Large intestine (tissue), 3 donors: ENCODE data around the gene KLHL30. TPM values are rescaled to one million over a fixed set of nuclear protein-coding genes. Genes with fewer than 3 reads are reported as not detected.

Experiments
- DNase-seq, 2 donors: peaks; one replicate each; pipeline versions ENCODE4 v3.0.0 to v3.0.0-alpha.2; 2013
- H3K27ac ChIP-seq: one replicate; pipeline ENCODE4 v1.5.1; 2013; ENCODE audit warnings: low read length
- H3K27me3 ChIP-seq: 2 replicates; pipeline ENCODE4 v1.6.1; 2013; ENCODE audit warnings: low read length; ENCODE audit not compliant: control insufficient read depth, insufficient read depth
- H3K36me3 ChIP-seq: 2 replicates; pipeline ENCODE4 v1.6.1; 2013; ENCODE audit warnings: low read length; ENCODE audit not compliant: control insufficient read depth, insufficient read depth
- H3K4me1 ChIP-seq: one replicate; pipeline ENCODE4 v1.6.1; 2013; ENCODE audit warnings: low read length; ENCODE audit not compliant: control insufficient read depth, insufficient read depth
- H3K4me3 ChIP-seq: one replicate; pipeline ENCODE4 v1.5.1; 2013; ENCODE audit warnings: low read length
- H3K9me3 ChIP-seq: one replicate; pipeline ENCODE4 v1.6.1; 2013; ENCODE audit warnings: mild to moderate bottlenecking, low read depth, low read length, moderate library complexity; ENCODE audit not compliant: control insufficient read depth
- whole genome bisulfite sequencing: methylation state at CpG from one replicate; pipeline ENCODE4 v1.1.5; 2013; ENCODE audit warnings: low lambda C conversion rate; ENCODE audit not compliant: insufficient coverage; 5-methylcytosine and 5-hydroxymethylcytosine counted together
- polyA plus RNA-seq: library from polyadenylated mRNA; unstranded; fragments of 120-200 nt; gene quantifications from one replicate; pipeline ENCODE4 v1.2.1, GENCODE V29; 2013

The KLHL30 gene
- polyA plus RNA-seq, 1 donor, result 0.12 TPM

DNA sequence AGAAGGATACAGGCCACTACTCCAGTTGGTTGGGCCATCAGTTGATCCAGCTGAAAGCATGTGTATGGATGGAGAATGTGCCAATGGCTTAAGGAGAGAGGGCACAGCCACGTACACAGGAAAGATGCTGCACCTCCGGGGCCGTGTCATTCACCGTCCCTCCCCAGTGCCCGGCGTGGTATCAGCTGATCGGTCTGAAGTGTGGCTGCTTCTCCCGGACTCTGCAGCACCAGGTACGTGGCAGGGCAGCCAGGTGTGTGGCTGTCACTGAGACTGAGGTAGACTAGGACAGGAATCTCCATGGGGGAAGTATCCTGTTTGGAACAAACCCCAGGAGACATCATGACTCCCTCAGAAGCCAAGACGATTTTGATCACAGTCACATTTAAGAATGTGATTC lies 16.1 kb downstream of the KLHL30 start:
- DNase-seq, result no peak
- no peak overlapping the region for H3K27ac ChIP-seq
- no peaks in the 10 kb centered on the region for H3K9me3 ChIP-seq
- no peaks in the 10 kb centered on the region for H3K36me3 ChIP-seq
- H3K4me3 ChIP-seq, result no peak overlapping the region
- WGBS, result 100% methylated on average over 1 of the region's 10 CpGs
- peaks cover 3% of the 10 kb centered on the region for H3K4me1 ChIP-seq
- H3K27me3 ChIP-seq, result peaks cover 11% of the 10 kb centered on the region

DNA sequence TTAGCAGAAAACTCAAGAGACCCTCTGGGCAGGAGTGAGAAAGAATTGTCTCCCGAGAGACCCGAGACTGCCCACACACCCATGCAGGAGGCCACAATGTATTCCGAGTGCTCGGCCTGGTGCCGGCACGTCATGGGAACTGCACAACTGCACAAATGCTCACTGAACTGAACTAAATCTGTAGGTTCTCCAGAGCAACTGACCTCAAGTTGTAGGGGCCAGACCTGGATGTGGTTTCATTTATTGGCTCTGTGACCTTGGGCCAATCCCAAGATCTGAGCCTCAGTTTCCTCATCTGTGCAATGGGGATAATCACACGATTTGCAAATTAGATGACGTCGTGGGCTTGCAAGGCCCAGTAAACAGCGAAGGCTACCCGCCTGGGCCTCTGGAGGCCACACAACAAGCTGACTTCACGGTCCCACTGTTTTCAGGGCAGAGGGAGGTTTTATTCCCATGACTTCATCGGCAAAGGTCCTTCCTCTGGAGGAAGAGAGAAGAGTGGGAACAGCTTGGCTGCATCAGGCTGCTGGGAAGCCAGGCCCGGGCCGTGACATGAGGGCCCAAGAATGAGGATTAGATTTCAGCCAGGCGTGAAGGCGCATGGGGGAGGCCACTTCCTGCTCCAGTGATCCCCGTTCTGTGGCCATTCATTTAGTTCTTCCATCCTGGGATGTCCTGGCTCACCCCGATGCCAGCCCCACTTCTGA lies 16.7 kb downstream of the KLHL30 start:
- H3K4me3 ChIP-seq, result no peak overlapping the region
- H3K9me3 ChIP-seq, result no peaks in the 10 kb centered on the region
- H3K27ac ChIP-seq, result no peak overlapping the region
- peaks cover 3% of the 10 kb centered on the region for H3K4me1 ChIP-seq
- peaks cover 17% of the 10 kb centered on the region for H3K27me3 ChIP-seq
- no peak for DNase-seq
- H3K36me3 ChIP-seq, result no peaks in the 10 kb centered on the region
- WGBS, result no CpG with 5 or more reads among the region's 19 CpGs

DNA sequence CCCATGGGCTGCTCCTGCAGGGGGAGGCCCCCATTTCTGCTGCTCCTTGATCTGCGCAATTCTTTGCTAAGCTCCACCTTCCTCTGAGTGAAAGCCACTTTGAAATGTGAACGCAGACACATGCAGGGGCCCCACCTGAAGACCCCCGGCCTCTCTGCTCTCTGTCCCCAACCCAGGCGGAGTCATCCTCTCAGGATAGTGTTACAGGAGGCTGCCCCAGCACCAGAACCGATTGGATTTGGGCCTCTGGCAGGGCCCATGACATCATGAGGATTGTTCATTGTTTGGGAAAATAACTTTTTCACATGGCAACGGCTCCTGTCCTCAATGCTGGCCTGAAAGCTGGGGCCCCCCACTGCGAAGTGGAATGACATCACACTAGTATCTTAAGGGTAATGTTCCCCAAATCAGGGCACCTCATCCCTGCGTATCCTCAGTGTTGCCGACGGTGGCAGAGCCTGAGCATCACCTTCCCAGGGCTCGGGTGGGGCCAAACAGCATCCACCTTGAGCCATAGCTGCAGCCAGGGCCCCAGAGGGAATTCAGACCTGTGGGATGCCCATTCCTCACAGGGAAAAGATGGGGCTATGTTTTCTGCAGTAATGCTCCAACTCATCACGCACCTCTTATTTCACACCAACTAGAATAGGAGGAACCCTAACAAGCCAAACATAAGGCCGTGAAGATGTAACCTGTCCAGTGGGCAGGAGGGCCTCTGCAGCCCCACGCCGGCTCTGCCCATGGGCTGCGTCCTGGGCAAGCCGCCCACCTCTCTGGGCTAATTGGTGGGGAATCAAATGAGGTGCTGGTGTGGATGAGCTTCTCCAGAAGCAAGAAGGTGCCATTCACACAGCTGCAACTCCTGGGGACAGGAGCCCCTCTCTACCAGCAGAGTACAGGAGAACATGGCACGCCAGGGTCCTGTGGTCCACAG lies 17.6 kb downstream of the KLHL30 start:
- Histone ChIP-seq H3K4me3 (no peak overlapping the region), H3K27me3 (peaks cover 22% of the 10 kb centered on the region), H3K9me3 (no peaks in the 10 kb centered on the region), H3K4me1 (peaks cover 3% of the 10 kb centered on the region), H3K27ac (no peak overlapping the region), H3K36me3 (no peaks in the 10 kb centered on the region)
- WGBS, result no CpG with 5 or more reads among the region's 18 CpGs
- no peak for DNase-seq

DNA sequence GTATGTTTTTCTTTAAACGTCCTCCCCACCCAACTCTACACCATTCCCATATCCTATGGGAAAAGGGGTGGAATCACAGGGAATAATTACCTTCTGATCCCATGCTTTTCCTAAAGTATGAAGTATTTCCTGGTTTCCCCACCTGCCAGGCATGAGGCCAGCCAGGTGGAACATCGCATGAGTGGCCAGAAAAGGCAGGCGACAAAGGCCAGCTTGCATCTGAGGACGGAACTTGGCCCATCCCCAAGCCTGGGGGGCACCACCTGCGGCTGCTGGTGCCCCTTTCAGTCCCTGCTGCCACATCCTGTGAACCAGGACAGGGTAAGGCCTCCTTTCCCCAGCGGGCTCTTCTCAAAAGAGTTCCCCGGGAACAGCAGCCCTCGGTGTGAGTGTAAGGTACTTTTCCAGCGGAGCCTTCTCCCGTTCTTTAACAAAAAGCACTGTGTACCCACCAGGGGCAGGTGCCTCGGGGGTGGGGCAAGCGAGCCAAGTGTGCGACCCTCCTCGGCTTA lies 19.1 kb downstream of the KLHL30 start:
- peaks cover 31% of the 10 kb centered on the region for H3K27me3 ChIP-seq
- no CpG with 5 or more reads among the region's 14 CpGs for WGBS
- H3K4me3 ChIP-seq, result no peak overlapping the region

DNA sequence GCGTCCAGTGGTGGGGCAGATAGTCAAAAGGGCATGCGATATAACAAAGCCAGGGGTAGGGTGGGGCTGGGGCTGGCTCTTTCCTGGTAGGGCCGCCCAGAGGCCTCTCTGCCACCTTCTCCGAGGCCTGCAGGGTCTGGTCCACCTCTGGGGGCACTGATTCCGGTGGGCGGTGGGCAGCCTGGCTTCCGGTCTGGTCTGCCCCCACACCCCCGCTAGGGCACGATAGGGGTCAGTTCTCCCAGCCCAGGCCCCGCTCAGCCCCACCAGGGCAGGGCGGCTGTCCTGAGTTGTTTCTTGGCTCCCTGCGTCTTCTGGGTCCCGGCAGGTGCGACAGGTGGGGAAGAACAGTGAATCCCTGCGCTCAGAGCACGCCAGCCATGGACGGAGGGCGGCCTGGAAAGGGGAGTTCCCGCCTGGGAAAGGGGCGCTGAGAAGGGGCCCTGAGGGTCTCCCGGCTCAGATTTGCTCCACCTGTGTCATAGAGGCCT lies 19.6 kb downstream of the KLHL30 start:
- peaks cover 3% of the 10 kb centered on the region for H3K4me1 ChIP-seq
- no peak overlapping the region for H3K27ac ChIP-seq
- H3K4me3 ChIP-seq, result no peak overlapping the region
- H3K36me3 ChIP-seq, result no peaks in the 10 kb centered on the region
- no peaks in the 10 kb centered on the region for H3K9me3 ChIP-seq
- WGBS, result no CpG with 5 or more reads among the region's 21 CpGs
- peaks cover 36% of the 10 kb centered on the region for H3K27me3 ChIP-seq
- no peak for DNase-seq

More for the DNA sequence above, 19.1 kb downstream of the KLHL30 start:
- Histone ChIP-seq H3K9me3 (no peaks in the 10 kb centered on the region), H3K4me1 (peaks cover 3% of the 10 kb centered on the region), H3K36me3 (no peaks in the 10 kb centered on the region), H3K27ac (no peak overlapping the region)
- DNase-seq, result no peak

DNA sequence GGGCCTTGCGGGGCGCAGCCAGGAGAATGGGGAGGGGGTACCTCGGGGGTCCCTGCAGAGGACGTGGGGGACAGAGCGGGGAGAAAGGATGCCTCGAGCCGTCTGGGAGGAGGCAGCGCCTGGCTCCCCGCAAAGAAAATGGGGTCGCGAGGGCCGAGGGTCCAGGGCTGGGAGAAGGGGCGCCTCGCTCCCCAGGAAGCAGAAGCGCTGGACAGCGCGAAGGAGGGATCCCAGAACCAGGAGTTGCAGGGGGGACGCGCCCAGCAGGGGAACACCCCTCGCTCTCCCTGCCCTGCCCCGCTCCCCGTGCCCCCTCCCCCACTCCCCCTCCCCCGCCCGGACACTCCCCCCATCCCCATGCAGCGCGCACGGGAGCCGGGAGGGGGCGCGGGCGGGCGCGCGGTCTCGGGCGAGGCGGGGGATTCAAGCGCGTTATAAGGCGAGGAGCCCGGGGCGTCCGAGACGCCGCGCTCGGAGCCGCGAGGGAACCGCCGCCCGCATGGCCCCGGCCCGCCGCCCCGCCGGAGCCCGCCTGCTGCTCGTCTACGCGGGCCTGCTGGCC lies 20.1 kb downstream of the KLHL30 start, which contains the start of gene ERFE:
TSS of gene ERFE (plus strand) at position 462 of the 562 bp plus-strand sequence. CDS start at position 500, 38 bp downstream.
- H3K27ac ChIP-seq, result no peak within 1 kb of the TSS
- WGBS, result no CpG with 5 or more reads among the region's 61 CpGs
- H3K4me3 ChIP-seq, result peak within 1 kb of the TSS; percentile 18
- no peaks in the 10 kb centered on the region for H3K9me3 ChIP-seq
- peaks cover 41% of the 10 kb centered on the region for H3K27me3 ChIP-seq
- peaks cover 3% of the 10 kb centered on the region for H3K4me1 ChIP-seq
- DNase-seq, result no peak
- H3K36me3 ChIP-seq, result no peaks in the 10 kb centered on the region

DNA sequence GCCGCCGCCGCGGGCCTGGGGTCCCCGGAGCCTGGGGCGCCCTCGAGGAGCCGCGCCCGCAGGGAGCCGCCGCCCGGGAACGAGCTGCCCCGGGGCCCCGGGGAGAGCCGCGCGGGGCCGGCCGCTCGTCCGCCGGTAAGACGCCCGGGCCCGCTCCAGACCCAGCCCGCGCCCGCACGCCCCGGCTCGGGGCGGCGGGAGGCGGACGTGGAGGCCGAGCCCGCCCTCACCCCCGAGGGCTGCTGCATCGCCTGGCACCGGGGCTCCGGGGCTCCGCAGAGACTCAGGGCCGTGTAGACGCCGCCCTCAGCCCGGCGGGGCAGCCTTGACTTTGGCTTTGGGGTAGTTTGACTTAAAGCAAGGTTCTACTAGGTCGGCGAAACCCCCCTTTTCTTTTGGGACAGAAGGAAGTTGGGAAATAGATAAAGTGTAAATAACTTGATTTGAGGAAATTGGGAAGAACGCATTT lies 20.6 kb downstream of the KLHL30 start:
- peak overlapping the region; percentile 18 for H3K4me3 ChIP-seq
- peak in 1 of 2 donors; percentile 41 for DNase-seq
- 0% methylated on average over 1 of the region's 52 CpGs for whole genome bisulfite sequencing

DNA sequence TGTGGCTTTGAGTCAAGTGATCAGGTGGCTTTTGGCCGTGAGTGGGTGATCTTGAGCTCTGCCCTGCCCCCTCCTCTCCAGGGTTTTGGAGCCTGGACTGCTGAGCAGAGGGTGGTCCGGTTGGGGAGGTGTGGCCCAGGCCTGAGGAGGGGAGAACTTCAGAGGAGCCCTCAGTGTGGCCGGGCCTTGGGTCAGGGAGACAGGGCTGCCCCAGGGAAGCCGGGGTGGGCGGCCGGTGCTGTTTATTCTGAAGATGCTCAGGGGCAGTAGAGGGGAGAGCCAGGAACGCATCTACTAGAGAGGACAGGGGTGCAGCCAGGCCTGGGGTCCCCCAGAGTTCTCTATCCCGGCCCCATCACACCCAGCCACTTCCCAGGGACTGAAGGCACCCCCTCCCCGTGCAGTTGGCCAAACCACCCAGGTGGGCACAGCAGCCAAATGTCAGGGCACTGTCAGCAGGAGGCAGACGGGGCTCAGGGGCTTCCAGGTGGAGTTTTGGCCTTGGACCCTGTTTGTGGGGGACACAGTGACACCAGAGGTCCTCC lies 21.3 kb downstream of the KLHL30 start:
- H3K9me3 ChIP-seq, result peaks cover 2% of the 10 kb centered on the region
- WGBS, result no CpG with 5 or more reads among the region's 10 CpGs
- no peak overlapping the region for H3K4me3 ChIP-seq
- H3K4me1 ChIP-seq, result peaks cover 3% of the 10 kb centered on the region
- H3K27ac ChIP-seq, result no peak overlapping the region
- DNase-seq, result no peak
- H3K36me3 ChIP-seq, result no peaks in the 10 kb centered on the region
- peaks cover 49% of the 10 kb centered on the region for H3K27me3 ChIP-seq

More for the DNA sequence above, 20.6 kb downstream of the KLHL30 start:
- H3K27me3 ChIP-seq, result peaks cover 44% of the 10 kb centered on the region
- no peak overlapping the region for H3K27ac ChIP-seq
- H3K9me3 ChIP-seq, result peaks cover under 1% of the 10 kb centered on the region
- peaks cover 3% of the 10 kb centered on the region for H3K4me1 ChIP-seq
- no peaks in the 10 kb centered on the region for H3K36me3 ChIP-seq

DNA sequence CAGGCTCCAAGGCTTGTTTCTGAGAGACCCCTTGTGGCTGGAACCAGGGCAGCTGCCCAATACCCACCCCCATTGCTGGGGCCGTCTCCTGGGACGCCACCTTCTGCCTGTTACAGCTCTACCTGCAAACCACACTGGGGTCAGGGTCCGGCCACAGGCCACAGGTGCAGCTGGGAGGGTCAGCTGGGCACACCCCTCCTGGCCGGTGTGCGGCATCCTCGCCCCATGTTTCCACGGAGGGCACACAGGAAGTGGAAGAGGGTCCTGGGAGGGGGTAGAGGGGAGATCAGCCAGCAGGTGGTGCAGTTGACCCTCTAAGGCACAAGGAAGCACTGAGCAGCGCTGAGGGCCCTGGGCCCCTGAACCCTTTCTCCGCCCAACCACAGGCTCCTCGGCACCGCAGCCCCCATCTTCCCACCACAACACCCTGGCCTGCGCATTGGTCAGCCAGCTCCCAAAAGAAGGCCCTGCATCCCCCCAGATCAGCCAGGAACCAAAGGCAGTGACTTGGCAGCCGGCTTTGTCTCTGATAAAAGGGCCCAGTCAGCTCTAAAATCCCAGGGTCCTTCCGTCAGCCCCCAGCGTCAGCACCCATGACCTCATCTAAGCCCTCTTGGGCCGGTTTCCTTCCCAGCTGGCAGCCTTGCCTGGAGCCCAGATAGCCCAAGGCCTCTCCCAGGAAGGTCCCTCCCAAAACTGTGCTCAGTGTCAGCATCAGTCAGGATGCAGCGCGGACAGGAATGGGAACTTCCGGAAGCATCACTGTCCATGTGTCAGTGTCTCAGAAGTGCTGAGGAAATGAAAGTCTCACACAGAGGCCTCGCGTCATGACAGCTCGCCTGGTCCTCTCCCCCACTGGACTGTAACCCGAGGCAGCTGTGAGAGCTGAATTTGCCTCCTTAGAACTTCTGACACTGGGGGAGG lies 22.0 kb downstream of the KLHL30 start:
- H3K36me3 ChIP-seq, result no peaks in the 10 kb centered on the region
- peaks cover 2% of the 10 kb centered on the region for H3K9me3 ChIP-seq
- peaks cover 52% of the 10 kb centered on the region for H3K27me3 ChIP-seq
- H3K4me3 ChIP-seq, result no peak overlapping the region
- H3K4me1 ChIP-seq, result peaks cover 3% of the 10 kb centered on the region
- no peak for DNase-seq
- no peak overlapping the region for H3K27ac ChIP-seq
- WGBS, result no CpG with 5 or more reads among the region's 23 CpGs
